GM23338 (cell line): ENCODE data around the gene RBFOX1. TPM values are rescaled to one million over a fixed set of nuclear protein-coding genes. Genes with fewer than 3 reads are reported as not detected.

Experiments
- ATAC-seq: fragments of 200-7000 bp; cut with Tn5 transposase; 3 replicates; pipeline ENCODE4 v1.9.1; 2020
- DNase-seq: peaks from one replicate; pipeline ENCODE4 v3.0.0-alpha.2; 2015; ENCODE audit warnings: low spot score
- H2AFZ ChIP-seq: fragments of 200-600 bp; sonication (generic); 2 replicates; pipeline ENCODE4 v1.8.0; 2016; ENCODE audit warnings: antibody characterized with exemption, mild to moderate bottlenecking, moderate library complexity
- H3F3A ChIP-seq: fragments of 200-600 bp; sonication (generic); replicated peaks from 2 replicates; pipeline ENCODE4 v1.8.0; 2017; ENCODE audit warnings: antibody characterized with exemption, mixed run types, low read depth
- H3K27ac ChIP-seq: fragments of 200-600 bp; sonication (generic); 2 replicates; pipeline ENCODE4 v1.6.1; 2016; ENCODE audit warnings: low read depth
- H3K27me3 ChIP-seq: fragments of 200-600 bp; sonication (generic); 2 replicates; pipeline ENCODE4 v1.8.0; 2016; ENCODE audit warnings: mild to moderate bottlenecking, mixed run types, moderate library complexity; ENCODE audit not compliant: insufficient read depth
- H3K36me3 ChIP-seq: fragments of 200-600 bp; sonication (generic); 2 replicates; pipeline ENCODE4 v1.8.0; 2016; ENCODE audit warnings: mild to moderate bottlenecking; ENCODE audit not compliant: insufficient read depth
- H3K4me1 ChIP-seq: fragments of 200-600 bp; sonication (generic); 2 replicates; pipeline ENCODE4 v1.8.0; 2016; ENCODE audit warnings: mild to moderate bottlenecking, moderate library complexity; ENCODE audit not compliant: insufficient read depth
- H3K4me2 ChIP-seq: fragments of 200-600 bp; sonication (generic); 2 replicates; pipeline ENCODE4 v1.7.1; 2017; ENCODE audit warnings: mixed run types
- H3K4me3 ChIP-seq: fragments of 200-600 bp; sonication (generic); 2 replicates; pipeline ENCODE4 v1.6.1; 2016; ENCODE audit warnings: mixed run types
- H3K79me2 ChIP-seq: fragments of 200-600 bp; sonication (generic); replicated peaks from 2 replicates; pipeline ENCODE4 v1.8.0; 2017; ENCODE audit warnings: mild to moderate bottlenecking; ENCODE audit not compliant: insufficient read depth
- H3K9me2 ChIP-seq: fragments of 200-600 bp; sonication (generic); 2 replicates; pipeline ENCODE4 v1.8.0; 2017; ENCODE audit not compliant: insufficient read depth
- H4K20me1 ChIP-seq: fragments of 200-600 bp; sonication (generic); replicated peaks from 2 replicates; pipeline ENCODE4 v1.8.0; 2017; ENCODE audit warnings: mild to moderate bottlenecking; ENCODE audit not compliant: insufficient read depth
- H3K27ac Mint-ChIP-seq: 2 replicates; pipeline ENCODE4 v1.8.0; 2020; ENCODE audit warnings: inconsistent platforms, mild to moderate bottlenecking, moderate library complexity, mixed read lengths
- H3K27me3 Mint-ChIP-seq: 3 replicates; pipeline ENCODE4 v1.8.0; 2022; ENCODE audit warnings: low read depth, mild to moderate bottlenecking, moderate library complexity, mixed read lengths, inconsistent platforms; ENCODE audit not compliant: insufficient read depth, poor library complexity
- H3K36me3 Mint-ChIP-seq: 3 replicates; pipeline ENCODE4 v1.8.0; 2021; ENCODE audit warnings: low read depth, mild to moderate bottlenecking, inconsistent platforms, moderate library complexity, mixed read lengths
- H3K4me1 Mint-ChIP-seq: 3 replicates; pipeline ENCODE4 v1.8.0; 2020; ENCODE audit warnings: mild to moderate bottlenecking, inconsistent platforms, mixed read lengths
- H3K4me3 Mint-ChIP-seq: 3 replicates; pipeline ENCODE4 v1.8.0; 2021; ENCODE audit warnings: moderate library complexity, mild to moderate bottlenecking, inconsistent platforms, mixed read lengths
- H3K9me3 Mint-ChIP-seq: 3 replicates; pipeline ENCODE4 v1.8.0; 2020; ENCODE audit warnings: moderate library complexity, mild to moderate bottlenecking, inconsistent platforms, mixed read lengths
- CREB1 ChIP-seq: fragments of 250-450 bp; sonication (Bioruptor Pico); IDR thresholded peaks from 2 replicates; pipeline ENCODE4 v1.5.0; 2020; ENCODE audit warnings: low read depth, mild to moderate bottlenecking, moderate library complexity
- CTCF ChIP-seq, 2 experiments: fragments of 200-600 bp in 1 of 2; sonication (generic) in 1 of 2; conservative IDR thresholded peaks; 2 replicates each; pipeline versions ENCODE4 v1.5.1 to v1.6.1; 2016 to 2017; ENCODE audit warnings: antibody characterized with exemption in 2 of 2, low read depth in 2 of 2, mild to moderate bottlenecking in 2 of 2, moderate library complexity in 1 of 2
- ETS1 ChIP-seq: IDR thresholded peaks from 2 replicates; pipeline ENCODE4 v1.6.1; 2016; ENCODE audit warnings: antibody characterized with exemption
- EZH2 ChIP-seq: fragments of 200-600 bp; sonication (generic); IDR thresholded peaks from one replicate; pipeline ENCODE4 v1.8.0; 2017; ENCODE audit warnings: antibody characterized with exemption, mild to moderate bottlenecking, low read depth; ENCODE audit not compliant: unreplicated experiment
- EZH2phosphoT487 ChIP-seq: fragments of 200-600 bp; sonication (generic); IDR thresholded peaks from one replicate; pipeline ENCODE4 v1.8.1; 2018; ENCODE audit warnings: antibody characterized with exemption; ENCODE audit not compliant: unreplicated experiment
- JUNB ChIP-seq: IDR thresholded peaks from one replicate; pipeline ENCODE4 v1.6.1; 2016; ENCODE audit warnings: antibody characterized with exemption; ENCODE audit not compliant: unreplicated experiment
- POLR2AphosphoS5 ChIP-seq: IDR thresholded peaks from 2 replicates; pipeline ENCODE4 v1.6.1; 2016; ENCODE audit warnings: antibody characterized with exemption, low read depth
- REST ChIP-seq: IDR thresholded peaks from one replicate; pipeline ENCODE4 v1.6.1; 2018; ENCODE audit warnings: antibody characterized with exemption; ENCODE audit not compliant: unreplicated experiment
- STAT1 ChIP-seq: IDR thresholded peaks from one replicate; pipeline ENCODE4 v1.6.1; 2016; ENCODE audit warnings: antibody characterized with exemption; ENCODE audit not compliant: unreplicated experiment
- ZNF114 ChIP-seq: fragments of 250-450 bp; sonication (Bioruptor Pico); IDR thresholded peaks from 2 replicates; pipeline ENCODE4 v1.5.0; 2020; ENCODE audit warnings: mild to moderate bottlenecking, moderate library complexity
- ZNF331 ChIP-seq: fragments of 250-450 bp; sonication (Bioruptor Pico); IDR thresholded peaks from 2 replicates; pipeline ENCODE4 v1.5.0; 2020; ENCODE audit warnings: low read depth, mild to moderate bottlenecking, moderate library complexity
- polyA plus RNA-seq: library from polyadenylated mRNA; unstranded; fragments of >200 nt; fragmentation: Nextera tagmentation; extraction: Ambion mirVana; gene quantifications from 2 replicates; pipeline ENCODE4 v1.2.1, GENCODE V29; 2016
- total RNA-seq: library from RNA; depleted of rRNA; stranded (reverse); fragments of >200 nt; shearing (Covaris generic); gene quantifications from 2 replicates; pipeline ENCODE4 v1.2.3, GENCODE V29; 2014

Gene RBFOX1
- total and polyA plus RNA-seq, 2 experiments from 2014 or later, result 2.5 to 3.6 TPM

GRCh38 chr16:7421578-7421977 lies 88.9 kb downstream of the RBFOX1 start:
- Histone ChIP-seq H3K4me2 (no peak overlapping the region), H3F3A (no peaks in the 10 kb centered on the region), H2AFZ (no peak overlapping the region), H3K27ac (no peak overlapping the region), H3K27me3 (no peaks in the 10 kb centered on the region), H3K36me3 (no peaks in the 10 kb centered on the region; the same call in 1 of the 2 replicates), H3K9me2 (no peaks in the 10 kb centered on the region), H3K79me2 (no peaks in the 10 kb centered on the region), H3K4me3 (no peak overlapping the region), H4K20me1 (no peaks in the 10 kb centered on the region), H3K4me1 (no peaks in the 10 kb centered on the region)
- no peak for TF ChIP-seq JUNB
- TF ChIP-seq CREB1 (CRISPR knock-in tag), result no peak
- no peak for TF ChIP-seq POLR2AphosphoS5
- no peak for TF ChIP-seq CTCF (conservative IDR thresholded peaks at IDR 0.05; ENCODE audit: low read depth in 2 of 2)
- TF ChIP-seq ZNF114 (CRISPR knock-in tag), result no peak
- no peak for TF ChIP-seq ZNF331
- TF ChIP-seq STAT1, result no peak
- no peak for TF ChIP-seq ETS1
- no peak for TF ChIP-seq EZH2
- TF ChIP-seq EZH2phosphoT487, result no peak
- no peaks in the 10 kb centered on the region for H3K27me3 Mint-ChIP-seq
- H3K27ac Mint-ChIP-seq, result no peak overlapping the region
- ATAC-seq (no peak), DNase-seq (no peak)
- peaks cover 6% of the 10 kb centered on the region; the same call in 1 of the 3 replicates for H3K9me3 Mint-ChIP-seq
- H3K4me1 Mint-ChIP-seq, result peaks cover 10% of the 10 kb centered on the region
- no peak overlapping the region for H3K4me3 Mint-ChIP-seq
- no peaks in the 10 kb centered on the region for H3K36me3 Mint-ChIP-seq

- Histone ChIP-seq H3K4me2 (no peak overlapping the region), H3K27me3 (no peaks in the 10 kb centered on the region), H3K27ac (no peak overlapping the region), H3K4me1 (no peaks in the 10 kb centered on the region), H3K36me3 (no peaks in the 10 kb centered on the region; the same call in 1 of the 2 replicates), H2AFZ (no peak overlapping the region), H3K4me3 (no peak overlapping the region), H3K79me2 (no peaks in the 10 kb centered on the region), H4K20me1 (no peaks in the 10 kb centered on the region), H3F3A (no peaks in the 10 kb centered on the region), H3K9me2 (no peaks in the 10 kb centered on the region)
- no peak; the same call in 1 of the 3 replicates for ATAC-seq
- H3K4me3 Mint-ChIP-seq, result no peak overlapping the region
- no peak for DNase-seq
- peaks cover 10% of the 10 kb centered on the region for H3K4me1 Mint-ChIP-seq
- H3K27ac Mint-ChIP-seq, result no peak overlapping the region
- no peaks in the 10 kb centered on the region for H3K27me3 Mint-ChIP-seq
- no peaks in the 10 kb centered on the region for H3K36me3 Mint-ChIP-seq
- H3K9me3 Mint-ChIP-seq, result peaks cover 9% of the 10 kb centered on the region; the same call in 1 of the 3 replicates
- TF ChIP-seq ZNF114 (CRISPR knock-in tag) (no peak), REST (no peak), EZH2phosphoT487 (no peak)
Observed at GRCh38 chr16:7422036-7422888, 89.6 kb downstream of the RBFOX1 start.
